PFSK-1 (cell line): ENCODE results near the gene TNFRSF14.
A peak's percentile ranks its signal among the peaks of the same experiment; 100 is the strongest.

Experiments
- POLR2AphosphoS5 ChIP-seq: IDR thresholded peaks from 2 replicates; pipeline ENCODE4 v1.6.1; 2012; ENCODE audit warnings: low read depth, mild to moderate bottlenecking, control low read depth, low read length, moderate library complexity
- TAF1 ChIP-seq: IDR thresholded peaks from 2 replicates; pipeline ENCODE4 v1.6.1; 2012; ENCODE audit warnings: low read length, control low read depth, borderline replicate concordance; ENCODE audit not compliant: insufficient read depth
- TF ChIP-seq, protein P1 (sequence below), 2 experiments: IDR thresholded peaks; 2 replicates each; pipeline versions ENCODE4 v1.6.1 to v1.8.0; 2011 to 2012; ENCODE audit warnings: low read depth in 2 of 2, low read length in 2 of 2, control low read depth in 1 of 2, inconsistent platforms in 1 of 2, mild to moderate bottlenecking in 1 of 2, moderate library complexity in 1 of 2; ENCODE audit not compliant: insufficient read depth in 1 of 2

DNA sequence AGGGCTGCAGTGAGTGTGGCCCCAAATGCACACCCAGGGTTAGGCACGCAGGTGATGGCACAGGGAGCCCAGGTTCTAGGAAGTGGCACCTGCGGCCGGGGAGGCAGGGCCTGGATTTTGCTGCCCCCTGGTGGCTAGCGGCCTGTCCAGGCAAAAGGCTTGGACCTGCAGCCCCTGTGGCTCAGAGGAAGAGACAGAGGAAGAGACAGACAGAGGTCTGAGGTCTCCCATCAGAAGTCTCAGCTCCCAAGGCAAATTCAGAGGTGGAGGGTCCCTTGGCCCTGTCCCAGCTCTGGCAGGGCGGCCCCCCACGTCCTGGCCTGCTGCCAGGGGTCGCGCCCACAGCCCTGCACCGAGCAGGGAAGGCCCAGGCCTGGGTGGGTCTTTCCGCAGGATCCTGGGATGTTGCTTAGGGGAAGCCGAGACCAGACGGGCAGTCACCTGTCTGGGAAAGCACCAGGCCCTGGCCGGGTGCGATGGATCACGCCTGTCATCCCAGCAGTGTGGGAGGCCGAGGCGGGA is 8.0 kb upstream of the TNFRSF14 start:
- no peak for TF ChIP-seq TAF1
- TF ChIP-seq, protein P1, sequence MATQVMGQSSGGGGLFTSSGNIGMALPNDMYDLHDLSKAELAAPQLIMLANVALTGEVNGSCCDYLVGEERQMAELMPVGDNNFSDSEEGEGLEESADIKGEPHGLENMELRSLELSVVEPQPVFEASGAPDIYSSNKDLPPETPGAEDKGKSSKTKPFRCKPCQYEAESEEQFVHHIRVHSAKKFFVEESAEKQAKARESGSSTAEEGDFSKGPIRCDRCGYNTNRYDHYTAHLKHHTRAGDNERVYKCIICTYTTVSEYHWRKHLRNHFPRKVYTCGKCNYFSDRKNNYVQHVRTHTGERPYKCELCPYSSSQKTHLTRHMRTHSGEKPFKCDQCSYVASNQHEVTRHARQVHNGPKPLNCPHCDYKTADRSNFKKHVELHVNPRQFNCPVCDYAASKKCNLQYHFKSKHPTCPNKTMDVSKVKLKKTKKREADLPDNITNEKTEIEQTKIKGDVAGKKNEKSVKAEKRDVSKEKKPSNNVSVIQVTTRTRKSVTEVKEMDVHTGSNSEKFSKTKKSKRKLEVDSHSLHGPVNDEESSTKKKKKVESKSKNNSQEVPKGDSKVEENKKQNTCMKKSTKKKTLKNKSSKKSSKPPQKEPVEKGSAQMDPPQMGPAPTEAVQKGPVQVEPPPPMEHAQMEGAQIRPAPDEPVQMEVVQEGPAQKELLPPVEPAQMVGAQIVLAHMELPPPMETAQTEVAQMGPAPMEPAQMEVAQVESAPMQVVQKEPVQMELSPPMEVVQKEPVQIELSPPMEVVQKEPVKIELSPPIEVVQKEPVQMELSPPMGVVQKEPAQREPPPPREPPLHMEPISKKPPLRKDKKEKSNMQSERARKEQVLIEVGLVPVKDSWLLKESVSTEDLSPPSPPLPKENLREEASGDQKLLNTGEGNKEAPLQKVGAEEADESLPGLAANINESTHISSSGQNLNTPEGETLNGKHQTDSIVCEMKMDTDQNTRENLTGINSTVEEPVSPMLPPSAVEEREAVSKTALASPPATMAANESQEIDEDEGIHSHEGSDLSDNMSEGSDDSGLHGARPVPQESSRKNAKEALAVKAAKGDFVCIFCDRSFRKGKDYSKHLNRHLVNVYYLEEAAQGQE (IDR thresholded peaks at IDR 0.05; ENCODE audit: insufficient read depth in 1 of 2, low read depth in 2 of 2, low read length in 2 of 2) = 0 out of 4 replicates have a peak, but pooled peaks of 1 of the 2 experiments have one; percentile 25
- TF ChIP-seq POLR2AphosphoS5 = no peak
